NCI-H2196 (cell line): ENCODE data around the gene PRKCG.
"Not testable (repeated sequence)": the region's sequence is repeated elsewhere in the genome, so short reads cannot be mapped to it uniquely, and the experiment has no call there.

Experiments used
- DNase-seq: peaks from one replicate; lab custom pipeline; 2025; ENCODE audit not compliant: unreplicated experiment; lab: John Stamatoyannopoulos, UW

PRKCG gene

GRCh38 chr19:53881482-53882390 lies at the start of gene PRKCG:
PRKCG (plus strand) TSS chr19:53882197; CDS start chr19:53882495, 298 bp downstream.
- DNase-seq: peak; percentile 44

GRCh38 chr19:53832861-53833260 lies 49.1 kb upstream of the PRKCG start:
- DNase-seq: not testable (repeated sequence)

GRCh38 chr19:53838446-53838845 lies 43.6 kb upstream of the PRKCG start:
- DNase-seq: not testable (repeated sequence)

- DNase-seq: not testable (repeated sequence)
These were observed 41.8 kb upstream of the PRKCG start for GRCh38 chr19:53840241-53840640.

GRCh38 chr19:53840914-53841313 lies 41.1 kb upstream of the PRKCG start:
- not testable (repeated sequence) for DNase-seq

GRCh38 chr19:53844849-53845246 lies 37.1 kb upstream of the PRKCG start:
- no peak for DNase-seq

GRCh38 chr19:53847555-53847954 lies 34.4 kb upstream of the PRKCG start:
- no peak for DNase-seq

DNA sequence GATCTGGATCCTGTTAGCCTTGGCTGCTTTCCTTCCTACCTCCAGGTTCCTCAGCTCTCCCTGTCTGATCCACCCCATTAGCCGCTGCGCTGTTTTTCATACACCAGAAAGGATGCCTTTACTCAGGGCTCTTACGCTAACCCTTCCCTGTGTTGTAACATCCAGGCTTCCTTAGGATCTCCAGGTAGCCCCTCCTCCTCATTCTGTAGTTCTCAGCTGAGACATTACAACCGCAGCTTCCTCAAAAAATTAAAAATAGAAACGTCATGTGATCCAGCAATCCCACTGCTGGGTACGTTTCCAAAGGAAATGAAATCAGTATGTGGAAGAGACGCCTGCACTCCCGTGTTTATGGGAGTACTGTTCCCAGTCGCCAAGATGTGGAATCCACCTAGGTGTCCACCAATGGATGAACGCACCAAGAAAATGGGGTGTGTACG lies 32.7 kb upstream of the PRKCG start:
- DNase-seq: no peak

GRCh38 chr19:53853707-53854106 lies 28.3 kb upstream of the PRKCG start:
- DNase-seq: no peak

DNA sequence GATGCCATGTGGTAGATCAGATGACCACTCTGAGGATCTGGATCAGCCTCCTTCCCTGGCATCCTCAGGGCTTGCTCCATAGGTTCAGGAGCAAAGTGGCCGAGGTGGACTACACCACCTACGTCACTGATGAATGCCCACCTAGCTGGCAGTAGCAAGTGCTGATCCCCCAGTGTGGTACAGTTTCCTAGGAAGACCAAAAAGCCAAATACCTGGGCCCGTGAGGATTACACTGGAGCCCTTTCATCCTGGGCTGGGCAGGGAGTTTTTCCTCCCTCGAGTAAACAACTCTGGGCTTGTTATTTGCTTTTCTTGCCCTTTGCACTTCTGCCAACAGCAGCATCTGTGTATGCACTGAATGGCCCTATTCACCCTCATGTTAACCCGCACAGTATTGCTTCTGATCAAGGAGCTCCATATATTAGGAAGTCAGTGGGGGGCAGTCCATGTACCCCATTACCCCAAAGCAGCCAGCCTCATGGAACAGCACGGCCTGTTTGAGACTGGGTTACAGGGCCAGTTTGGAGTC lies 17.6 kb upstream of the PRKCG start:
- DNase-seq: peak; percentile 66

- DNase-seq: no peak
These were observed 16.5 kb upstream of the PRKCG start for GRCh38 chr19:53865523-53865917.

DNA sequence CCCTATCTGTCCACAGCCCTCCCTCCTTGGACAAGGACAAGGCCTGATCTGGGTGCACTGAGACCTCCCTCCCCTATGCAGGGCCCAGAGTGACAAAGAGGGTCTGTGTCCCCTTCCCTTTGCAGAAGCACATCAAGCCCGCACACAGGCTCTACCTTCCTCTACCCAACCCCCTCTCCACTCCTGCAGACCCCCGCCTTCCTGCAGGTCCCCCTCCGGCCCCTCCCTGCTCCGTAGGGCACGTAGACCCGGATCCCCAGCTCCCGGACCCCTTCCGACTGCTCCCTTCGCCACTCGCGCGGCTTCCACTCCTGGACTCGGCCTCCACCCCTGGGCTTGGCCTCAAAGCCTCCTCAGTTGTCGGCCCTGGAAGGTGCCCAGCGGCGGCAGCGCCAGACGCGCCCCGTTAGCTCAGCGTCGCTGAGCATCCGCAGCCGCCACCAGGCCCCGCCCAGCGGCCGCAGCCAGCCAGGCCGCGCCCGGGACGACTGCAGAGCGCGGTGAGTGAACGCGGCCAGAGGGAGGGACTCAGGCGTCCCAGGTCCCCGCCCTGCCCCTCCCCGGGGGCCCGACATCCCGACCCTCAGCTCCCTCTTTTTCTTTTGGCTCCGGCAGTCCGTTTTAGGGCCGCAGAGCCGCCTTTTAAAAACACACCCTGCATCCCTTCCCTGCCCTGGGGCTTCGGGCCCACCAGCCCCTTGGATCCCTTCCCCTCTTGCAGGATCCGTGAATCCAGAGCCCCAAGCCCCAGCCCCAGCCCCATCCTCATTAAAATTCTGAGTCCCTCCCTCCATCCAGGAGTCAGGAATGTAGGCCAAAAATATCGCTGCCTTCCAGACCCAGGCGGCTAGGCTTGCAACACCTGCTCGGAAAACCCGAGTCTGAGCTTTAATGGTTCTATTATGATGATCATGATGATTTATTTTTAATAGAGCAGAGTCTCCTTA lies 15.8 kb upstream of the PRKCG start:
- no peak for DNase-seq

GRCh38 chr19:53866865-53867224 lies 15.2 kb upstream of the PRKCG start:
- DNase-seq: no peak

- peak; percentile 89 for DNase-seq
These were observed 14.5 kb upstream of the PRKCG start, which contains the start of gene MYADM for GRCh38 chr19:53867225-53868090. MYADM (plus strand) TSS chr19:53867883; CDS start chr19:53873530, 5,647 bp downstream.

GRCh38 chr19:53868091-53868891 lies 13.7 kb upstream of the PRKCG start:
- no peak for DNase-seq

- DNase-seq: peak; percentile 70
These were observed 12.8 kb upstream of the PRKCG start for GRCh38 chr19:53868892-53869804.

DNA sequence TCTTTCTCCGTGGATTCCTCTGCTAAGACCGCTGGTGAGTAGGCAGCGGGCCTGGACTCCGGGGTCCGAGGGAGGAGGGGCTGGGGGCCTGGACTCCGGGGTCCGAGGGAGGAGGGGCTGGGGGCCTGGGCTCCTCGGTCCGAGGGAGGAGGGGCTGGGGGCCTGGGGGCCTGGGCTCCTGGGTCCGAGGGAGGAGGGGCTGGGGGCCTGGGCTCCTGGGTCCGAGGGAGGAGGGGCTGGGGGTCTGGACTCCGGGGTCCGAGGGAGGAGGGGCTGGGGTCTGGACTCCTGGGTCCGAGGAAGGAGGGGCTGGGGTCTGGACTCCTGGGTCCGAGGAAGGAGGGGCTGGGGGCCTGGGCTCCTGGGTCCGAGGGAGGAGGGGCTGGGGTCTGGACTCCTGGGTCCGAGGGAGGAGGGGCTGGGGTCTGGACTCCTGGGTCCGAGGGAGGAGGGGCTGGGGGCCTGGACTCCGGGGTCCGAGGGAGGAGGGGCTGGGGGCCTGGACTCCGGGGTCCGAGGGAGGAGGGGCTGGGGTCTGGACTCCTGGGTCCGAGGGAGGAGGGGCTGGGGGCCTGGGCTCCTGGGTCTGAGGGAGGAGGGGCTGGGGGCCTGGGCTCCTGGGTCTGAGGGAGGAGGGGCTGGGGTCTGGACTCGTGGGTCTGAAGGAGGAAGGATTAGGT lies 12.1 kb upstream of the PRKCG start:
- DNase-seq: not testable (repeated sequence)

- DNase-seq: no peak
These were observed 11.5 kb upstream of the PRKCG start for GRCh38 chr19:53870485-53870844.
